DOHH2 (cell line): Measurements from ENCODE around the gene USP32.
"Not testable (repeated sequence)": the region's sequence is repeated elsewhere in the genome, so short reads cannot be mapped to it uniquely, and the experiment has no call there.

Source experiments
- CTCF ChIP-seq: fragments of 200-600 bp; sonication (generic); IDR thresholded peaks from one replicate; pipeline ENCODE4 v1.5.1; 2014; ENCODE audit warnings: antibody characterized with exemption, mild to moderate bottlenecking, low read depth, low read length; ENCODE audit not compliant: poor library complexity, severe bottlenecking
- EZH2phosphoT487 ChIP-seq: fragments of 200-600 bp; sonication (generic); IDR thresholded peaks from 2 replicates; pipeline ENCODE4 v1.6.1; 2017; ENCODE audit warnings: borderline replicate concordance, mild to moderate bottlenecking, antibody characterized with exemption, low read length, moderate library complexity, mixed read lengths

- not testable (repeated sequence) for TF ChIP-seq CTCF, EZH2phosphoT487
Measured at GRCh38 chr17:60193032-60193431, 198.9 kb downstream of the USP32 start.
